GM20431 (cell line): Measurements from ENCODE around the gene SHISA6.

Source experiments
- in situ Hi-C: fragments of 300-500 bp; cut with MseI, MboI; formaldehyde crosslinking; loops from one replicate; pipeline ENCODE4 v1.15.0; 2020; ENCODE audit warnings: low sequenced_read_pairs; ENCODE audit not compliant: unreplicated experiment

Gene SHISA6

DNA sequence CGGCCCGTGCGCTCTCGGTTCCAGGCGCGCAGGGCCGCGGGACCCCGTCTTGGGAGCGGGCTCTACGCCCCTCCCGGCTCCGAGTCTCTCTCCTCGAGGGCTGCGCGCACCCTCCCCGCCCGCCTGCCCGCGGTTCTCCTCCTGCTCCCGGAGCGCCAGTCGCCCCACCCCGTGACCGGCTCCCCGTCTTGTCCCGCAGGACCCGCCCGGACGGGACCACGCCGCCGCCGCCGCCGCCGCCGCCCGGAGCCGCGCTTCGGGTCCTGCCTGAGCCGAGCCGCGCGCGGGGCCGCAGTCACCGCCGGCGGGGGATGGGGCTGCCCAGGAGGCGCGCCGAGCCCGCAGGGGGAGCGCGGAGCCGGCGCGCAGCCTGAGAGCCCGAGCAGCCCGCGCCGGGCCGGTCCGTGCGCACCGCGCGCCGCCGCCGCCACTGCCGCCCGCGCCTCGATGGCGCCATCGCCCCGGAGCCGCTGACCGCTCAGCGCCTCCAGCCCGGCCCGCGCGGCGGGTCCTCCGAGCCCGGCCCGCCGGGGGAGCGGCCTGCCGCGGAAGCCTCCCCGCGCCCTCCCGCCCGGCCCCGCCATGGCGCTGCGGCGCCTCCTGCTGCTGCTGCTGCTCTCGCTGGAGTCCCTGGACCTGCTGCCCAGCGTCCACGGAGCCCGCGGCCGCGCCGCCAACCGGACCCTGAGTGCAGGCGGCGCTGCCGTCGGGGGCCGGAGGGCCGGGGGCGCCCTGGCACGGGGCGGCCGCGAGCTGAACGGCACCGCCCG lies at the start of gene SHISA6:
SHISA6 (plus strand) TSS at position 373 of the 770 bp plus-strand sequence.
- in situ Hi-C loops = no loop called here

DNA sequence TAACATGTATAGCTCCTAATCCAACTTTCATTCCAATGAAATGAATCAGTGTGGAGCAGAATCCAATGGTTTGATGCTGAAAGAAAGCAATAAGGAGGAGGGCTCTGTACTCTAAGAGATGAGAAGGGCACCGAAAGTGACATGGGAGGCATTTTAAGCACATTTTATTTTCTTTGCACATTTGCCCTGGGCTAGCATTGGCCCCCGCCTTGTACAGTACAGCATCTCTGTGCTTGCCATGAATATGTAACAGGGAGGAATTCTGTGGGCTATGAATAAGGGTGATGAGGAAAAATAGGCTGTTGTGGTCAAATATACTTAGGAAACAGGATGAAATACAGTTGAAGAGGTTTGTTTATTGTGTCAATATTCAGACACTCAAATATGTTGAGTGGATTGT lies 45.2 kb upstream of the SHISA6 start:
- in situ Hi-C loops = no loop called here

DNA sequence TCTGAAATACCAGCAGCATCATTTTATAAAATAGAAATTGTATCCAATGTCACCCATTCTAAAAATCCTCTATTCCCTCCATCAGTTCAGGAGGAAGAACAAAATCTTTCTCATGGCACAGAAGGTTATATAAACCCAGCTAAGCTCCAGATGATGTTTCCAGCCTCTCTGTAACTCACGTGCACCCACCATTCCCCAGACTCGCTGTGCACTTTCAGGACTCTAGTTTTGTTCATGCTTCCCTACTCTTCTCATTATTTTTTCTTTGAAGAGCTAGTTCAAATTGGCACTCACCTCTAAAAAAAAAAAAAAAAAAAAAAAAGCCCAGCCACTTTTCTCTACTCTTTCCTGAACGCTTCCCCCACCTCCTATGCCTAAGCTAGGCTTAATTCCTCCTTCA lies 36.0 kb upstream of the SHISA6 start:
- in situ Hi-C loops = no loop called here

DNA sequence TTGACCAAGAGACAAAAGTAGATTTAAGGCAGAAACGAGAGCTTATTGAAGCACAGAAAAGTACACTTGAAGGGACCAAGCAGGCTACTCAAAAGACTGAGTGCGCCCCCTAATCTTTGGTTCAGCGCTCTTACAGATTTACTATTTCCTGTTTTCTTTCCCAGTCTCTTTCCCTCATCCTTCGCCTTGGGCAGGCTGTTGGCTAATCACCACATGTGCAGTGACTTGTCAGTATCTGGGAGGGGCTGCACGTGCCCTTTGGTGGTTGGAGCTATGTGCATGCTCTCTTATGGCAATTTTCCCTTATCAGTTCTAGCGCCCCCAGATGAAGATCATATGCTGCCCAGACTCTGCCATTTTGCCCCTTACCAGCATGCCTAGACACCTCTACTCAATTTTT lies 35.4 kb upstream of the SHISA6 start:
- in situ Hi-C loops = no loop called here

DNA sequence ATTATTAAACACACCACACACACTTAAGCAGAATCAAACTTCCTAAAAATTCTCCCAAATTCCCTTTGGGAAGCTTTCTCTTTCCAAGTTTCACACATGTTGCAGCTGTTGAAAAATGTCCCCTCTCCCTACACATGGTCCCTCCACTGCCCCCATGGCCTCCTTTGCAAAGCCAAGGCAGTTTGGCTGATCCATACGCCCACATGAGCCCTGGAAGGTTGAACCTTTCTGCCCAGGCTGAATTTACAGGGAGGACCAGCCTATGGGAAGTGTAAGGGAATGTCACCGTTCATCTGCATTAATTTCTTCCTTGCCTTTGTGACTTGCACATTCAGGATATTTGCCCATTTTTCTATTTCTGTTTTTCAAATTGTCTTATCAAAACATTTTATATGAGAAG lies 31.1 kb upstream of the SHISA6 start:
- in situ Hi-C loops = no loop called here

DNA sequence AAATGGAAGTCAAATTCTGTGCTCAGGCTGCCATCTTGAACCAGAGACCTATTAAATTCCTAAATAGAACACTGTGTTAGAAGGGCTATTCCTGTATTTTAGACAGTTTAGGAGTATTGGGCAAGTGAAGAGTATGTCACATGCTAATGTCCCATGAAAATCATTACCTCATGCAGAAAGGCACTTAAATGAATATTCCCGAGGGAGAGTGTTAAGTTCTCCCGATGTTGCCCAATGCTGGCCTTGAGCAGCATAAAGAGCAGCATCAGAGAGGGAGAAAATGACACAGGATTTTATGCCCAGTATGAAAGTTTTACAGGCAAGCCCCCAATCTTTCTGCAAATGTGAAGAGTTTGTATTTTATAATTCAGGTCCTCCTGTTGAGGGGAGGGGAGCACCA lies 28.2 kb upstream of the SHISA6 start:
- in situ Hi-C loops = no loop called here

DNA sequence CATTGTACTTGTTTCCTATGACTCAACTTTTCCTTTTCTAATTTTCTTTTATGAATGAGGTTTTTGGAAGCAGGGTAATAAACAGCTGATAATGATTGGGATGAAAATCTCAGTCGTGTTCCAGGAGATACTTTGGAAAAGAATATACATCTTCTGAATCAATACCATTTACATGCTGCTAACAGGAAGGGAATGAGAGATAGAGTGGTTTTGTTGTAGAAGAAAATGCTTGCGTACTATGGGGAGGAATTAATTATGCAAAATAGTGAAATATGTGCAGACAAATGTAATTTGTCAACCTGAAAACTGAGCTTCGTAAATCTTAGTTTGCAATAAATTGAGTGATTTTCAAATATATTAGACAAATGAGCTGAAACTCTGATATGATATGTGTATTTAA lies 24.0 kb upstream of the SHISA6 start:
- in situ Hi-C loops = no loop called here

DNA sequence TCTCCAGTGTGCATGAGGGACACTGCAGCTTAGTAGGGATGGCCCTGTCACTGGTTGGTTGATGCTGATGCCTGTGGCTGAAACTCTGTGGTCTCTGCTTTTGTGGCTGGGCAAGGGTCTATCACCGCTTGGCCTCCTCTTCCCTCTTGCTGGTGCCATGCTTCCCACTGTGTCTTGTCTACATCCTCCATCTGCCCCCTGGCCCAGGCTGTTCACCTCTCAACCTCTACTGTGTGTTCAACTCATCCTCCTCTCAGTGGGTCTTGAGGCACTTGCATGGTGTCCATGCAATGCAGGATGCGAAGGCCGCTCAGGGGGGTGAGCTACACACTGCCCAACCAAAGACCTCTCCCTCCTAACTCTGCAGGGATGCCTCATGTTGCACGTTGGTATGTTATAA lies 19.8 kb upstream of the SHISA6 start:
- in situ Hi-C loops = no loop called here

DNA sequence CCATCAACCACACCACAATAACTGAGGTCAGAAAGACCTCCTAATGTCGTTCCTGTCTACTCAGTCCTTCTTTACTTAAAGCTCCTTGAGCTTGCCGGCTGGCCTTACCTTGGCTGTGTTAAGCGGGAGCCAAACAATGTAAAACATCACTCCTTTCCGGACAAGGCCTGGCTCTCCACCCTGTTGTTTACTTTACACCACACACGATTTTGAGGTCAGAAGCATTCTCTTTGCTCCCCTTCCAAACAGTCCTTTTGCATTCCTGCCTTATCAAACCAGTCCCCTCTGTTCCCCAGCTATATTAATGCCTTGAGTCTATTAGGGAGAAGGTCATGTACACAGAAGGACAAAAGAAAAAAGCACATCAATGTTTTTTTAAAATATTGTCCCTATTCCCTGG lies 19.3 kb upstream of the SHISA6 start:
- in situ Hi-C loops = no loop called here

DNA sequence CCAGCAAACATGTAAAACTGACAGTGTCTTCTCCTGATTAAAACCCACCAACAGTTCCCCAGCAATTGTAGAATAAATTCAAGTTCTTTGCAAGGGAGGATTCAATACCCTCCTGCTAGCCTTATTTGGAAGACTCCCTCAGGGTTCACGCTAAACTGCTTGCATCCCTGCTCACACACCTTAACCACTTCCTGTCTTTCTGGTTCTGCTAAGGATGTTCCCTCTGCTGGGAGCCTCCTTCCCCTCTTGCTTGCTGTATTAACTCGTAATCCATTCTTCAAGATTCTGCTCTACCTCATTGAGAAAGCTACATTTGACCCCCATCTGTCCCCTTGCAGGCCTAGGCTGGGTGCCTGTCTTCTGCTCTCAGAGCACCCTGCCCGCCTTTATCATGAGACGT lies 2.3 kb upstream of the SHISA6 start:
- in situ Hi-C loops = no loop called here

DNA sequence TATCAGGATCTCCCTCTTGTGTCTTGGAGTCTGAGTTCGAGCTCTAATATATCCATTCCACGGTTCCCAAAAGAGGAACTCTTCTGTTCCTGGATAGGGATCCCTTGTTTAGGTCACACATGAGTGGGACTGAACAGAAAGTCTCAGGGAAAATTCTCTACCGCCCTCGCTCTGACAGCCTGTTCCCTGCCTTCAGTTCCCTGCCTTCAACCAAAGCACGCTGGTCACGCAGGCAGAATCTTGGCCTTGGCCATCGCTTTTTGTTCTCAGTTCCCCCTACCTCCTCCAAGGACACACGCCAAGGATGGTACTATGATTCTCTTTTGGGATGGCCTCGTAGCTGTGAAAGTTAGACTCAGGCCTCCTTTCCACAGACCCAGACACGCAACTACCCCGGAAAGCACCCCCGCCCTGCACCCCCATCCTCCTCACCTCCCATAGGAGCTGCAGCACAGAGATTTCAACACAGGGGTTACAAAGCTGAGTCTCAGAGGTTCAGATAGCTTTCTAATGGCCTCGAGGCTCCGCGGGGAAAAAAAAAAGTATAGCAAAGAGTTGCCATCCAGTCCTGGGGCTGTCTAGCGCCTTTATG lies 1.5 kb upstream of the SHISA6 start:
- in situ Hi-C loops = no loop called here

DNA sequence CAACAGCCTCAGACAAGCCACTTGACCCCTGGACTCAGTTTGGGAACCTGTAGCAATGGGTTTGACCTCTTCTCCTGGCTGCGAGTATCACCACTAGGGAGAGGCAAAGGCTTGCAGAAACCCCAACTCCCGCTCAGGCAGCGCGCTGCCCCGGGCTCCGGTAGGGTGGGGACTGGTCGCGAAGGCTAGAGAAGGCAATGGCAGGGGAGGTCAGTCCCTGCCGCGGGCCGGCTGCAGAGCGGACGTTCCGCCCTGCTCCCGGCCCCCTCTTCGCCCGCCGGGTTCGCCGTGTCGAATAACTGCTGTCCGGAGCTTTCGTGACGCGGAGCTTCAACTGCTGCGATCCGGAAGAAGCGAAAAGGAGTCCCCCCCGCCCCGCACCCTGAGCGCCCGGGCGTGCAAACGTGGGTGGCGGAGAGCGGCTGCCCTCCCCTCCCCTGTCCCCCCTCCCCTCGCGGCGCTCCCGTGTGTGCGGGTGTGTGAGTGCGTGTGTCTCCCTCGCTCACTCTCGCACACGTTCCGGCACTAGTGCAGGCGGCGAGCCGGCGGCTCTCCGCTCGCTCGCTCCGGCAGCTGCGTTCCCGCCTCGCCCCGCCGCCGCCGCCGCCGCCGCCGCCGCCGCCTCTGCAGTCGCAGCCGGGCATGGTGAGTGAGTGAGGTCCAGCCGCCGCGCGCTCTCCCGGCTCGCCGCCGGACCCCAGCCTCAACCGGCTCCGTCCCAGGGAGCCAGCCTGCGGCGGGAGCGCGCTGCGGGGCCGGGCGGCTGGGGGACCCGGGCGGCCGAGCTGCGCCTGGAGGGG lies 772 bp upstream of the SHISA6 start:
- in situ Hi-C loops = no loop called here

DNA sequence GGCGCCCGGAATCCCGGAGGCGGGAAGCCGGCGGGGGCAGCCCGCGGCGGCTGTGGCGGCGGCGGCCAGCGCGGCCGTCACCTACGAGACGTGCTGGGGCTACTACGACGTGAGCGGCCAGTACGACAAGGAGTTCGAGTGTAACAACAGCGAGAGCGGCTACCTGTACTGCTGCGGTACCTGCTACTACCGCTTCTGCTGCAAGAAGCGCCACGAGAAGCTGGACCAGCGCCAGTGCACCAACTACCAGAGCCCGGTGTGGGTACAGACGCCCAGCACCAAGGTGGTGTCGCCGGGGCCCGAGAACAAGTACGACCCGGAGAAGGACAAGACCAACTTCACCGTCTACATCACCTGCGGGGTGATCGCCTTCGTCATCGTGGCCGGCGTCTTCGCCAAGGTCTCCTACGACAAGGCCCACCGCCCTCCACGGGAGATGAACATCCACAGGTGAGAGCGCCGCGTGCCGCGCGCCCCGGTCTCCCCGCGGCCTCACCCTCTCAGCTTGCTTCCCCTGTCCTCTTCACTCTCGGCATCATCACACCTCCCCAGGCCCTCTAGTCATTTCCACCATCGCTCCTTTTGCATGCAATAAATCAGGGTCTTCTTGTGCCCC lies 706 bp downstream of the SHISA6 start:
- in situ Hi-C loops = no loop called here

DNA sequence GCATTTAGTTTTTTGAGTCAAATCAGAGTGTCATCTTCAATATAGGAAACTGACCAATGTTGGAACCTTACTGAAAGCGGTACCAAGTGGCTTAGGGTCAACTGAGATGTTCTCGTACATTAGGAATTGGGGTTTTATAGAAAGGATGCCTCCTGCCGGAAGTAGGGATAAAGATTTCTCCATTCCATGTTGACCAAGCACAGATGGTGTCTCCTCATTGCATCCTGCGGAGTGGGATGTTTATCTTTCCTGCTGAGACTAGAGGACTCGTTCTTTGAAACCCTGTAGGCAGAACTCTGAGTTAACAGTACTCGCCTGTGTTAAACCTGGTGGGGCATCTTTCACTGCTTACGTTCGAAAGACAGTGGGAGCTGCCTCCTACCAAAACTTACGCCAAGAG lies 1.4 kb downstream of the SHISA6 start:
- in situ Hi-C loops = no loop called here

DNA sequence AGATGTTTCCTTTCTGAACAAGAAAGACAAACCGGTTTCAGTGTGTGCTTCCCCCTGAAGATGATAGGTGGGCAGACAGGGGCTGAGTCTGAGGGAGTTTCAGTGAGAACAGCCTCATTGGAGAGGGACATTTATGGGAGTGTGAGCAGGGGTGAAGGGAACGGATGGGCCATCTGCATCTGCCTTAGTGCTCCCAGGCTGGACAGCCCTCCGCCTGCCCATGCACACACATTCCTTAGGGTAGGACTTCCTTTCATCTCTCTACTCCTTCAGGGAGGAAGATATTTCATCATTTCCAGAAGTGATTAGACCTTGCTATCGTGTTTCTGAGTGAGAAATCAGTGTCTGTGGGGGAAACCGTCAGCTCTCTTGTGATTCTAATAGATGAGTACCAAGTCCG lies 3.8 kb downstream of the SHISA6 start:
- in situ Hi-C loops = no loop called here

DNA sequence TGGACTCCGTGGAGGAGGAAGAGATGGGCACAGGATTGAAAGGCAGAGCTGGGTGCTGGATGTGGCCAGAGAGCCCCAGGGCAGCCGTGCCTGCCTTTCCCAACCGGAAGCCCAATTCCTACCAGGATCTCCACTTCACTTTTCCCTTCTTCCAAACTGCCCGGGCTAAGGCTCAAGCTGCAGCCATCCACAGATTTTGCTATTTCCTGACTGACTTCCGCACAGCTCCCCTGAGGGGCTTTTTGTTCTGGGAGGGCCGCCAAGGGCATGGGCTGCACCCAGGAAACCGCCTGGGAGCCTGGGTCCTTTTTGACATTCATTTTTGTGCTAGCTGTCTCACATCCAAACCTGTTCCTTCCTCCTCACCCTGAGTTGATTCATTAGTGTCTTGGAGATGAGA lies 4.2 kb downstream of the SHISA6 start:
- in situ Hi-C loops = no loop called here

DNA sequence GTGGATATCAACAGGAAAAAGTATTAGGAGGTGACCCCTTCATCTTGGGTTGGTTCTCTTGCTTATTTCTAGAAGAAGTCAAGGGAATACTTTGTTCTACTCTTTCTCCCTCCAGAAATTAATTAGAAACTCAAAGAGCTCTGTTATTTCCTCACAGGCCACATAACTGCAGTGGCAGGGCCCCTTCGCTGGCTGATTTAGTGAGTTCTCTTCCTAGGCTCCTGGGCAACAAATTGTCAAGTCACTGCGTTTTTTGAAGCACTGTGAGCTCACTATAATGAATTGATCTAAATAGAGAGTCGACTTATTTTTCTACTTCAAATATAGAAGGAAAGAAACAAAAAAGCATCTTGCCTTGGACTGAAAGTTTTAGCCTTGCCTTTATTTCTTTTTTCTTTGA lies 4.8 kb downstream of the SHISA6 start:
- in situ Hi-C loops = no loop called here

DNA sequence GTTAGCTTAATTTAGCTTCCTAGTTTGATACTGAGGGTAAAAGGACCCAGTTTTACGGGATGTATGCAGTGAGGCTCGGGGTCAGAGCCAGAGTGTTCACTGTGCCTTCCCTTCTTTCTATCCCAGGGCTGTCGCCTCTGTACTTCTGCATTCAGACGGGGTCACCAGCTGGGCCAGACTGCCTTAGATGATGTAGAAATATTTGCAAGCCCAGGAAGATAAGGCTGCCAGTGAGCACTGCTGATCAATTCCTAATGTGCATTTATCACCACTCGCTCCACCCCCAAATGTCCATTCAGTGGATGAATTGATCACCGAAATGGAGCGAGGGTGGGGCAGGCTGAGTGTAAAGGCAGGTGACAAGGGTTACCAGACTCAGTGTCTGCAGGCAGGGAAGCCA lies 9.1 kb downstream of the SHISA6 start:
- in situ Hi-C loops = no loop called here

DNA sequence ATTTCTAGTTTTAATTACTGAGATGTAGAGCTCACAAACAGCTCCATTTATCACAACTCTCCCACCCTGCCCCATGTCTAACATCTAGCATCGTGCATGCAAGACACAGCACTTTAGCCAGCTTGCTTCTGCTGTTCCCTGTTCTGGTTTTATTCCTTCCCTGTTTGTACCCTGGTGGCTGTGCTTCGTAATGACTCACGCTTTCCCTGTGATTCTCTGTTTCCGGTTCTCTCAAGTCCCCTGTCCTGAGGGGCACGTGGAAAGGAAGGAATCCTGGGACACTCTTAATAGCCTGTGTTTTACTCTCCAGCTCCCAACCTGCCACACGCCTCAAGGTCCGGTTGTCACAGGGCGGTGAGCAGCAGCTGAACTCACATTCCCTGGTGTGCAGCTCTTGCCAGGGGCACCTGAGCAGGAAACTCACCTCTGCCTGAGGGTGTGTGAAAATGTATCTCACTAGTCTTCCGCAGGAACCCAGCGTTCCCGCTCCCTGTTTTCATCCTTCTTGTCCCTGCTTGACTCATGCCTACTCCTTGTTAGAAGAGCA lies 10.6 kb downstream of the SHISA6 start:
- in situ Hi-C loops = no loop called here

DNA sequence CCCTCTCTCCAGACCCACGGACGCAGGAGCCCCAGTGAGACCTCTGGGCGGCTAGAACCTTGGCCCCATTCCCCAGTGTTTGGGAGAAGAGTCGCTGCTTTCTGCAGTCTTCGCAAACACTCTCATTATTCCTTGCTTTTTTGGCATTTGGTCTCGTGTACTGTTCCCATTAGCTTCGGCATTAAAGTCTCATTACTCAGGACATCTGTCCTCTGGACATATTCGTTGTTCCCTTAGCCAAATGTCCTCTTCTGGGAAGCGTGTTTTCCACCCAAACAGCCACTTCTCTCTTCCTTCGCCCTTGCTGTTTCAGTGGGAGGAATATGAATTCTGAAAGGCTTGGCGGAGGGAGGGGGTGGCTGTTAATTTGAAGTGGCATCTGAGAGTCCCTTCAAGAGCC lies 11.1 kb downstream of the SHISA6 start:
- in situ Hi-C loops = no loop called here

DNA sequence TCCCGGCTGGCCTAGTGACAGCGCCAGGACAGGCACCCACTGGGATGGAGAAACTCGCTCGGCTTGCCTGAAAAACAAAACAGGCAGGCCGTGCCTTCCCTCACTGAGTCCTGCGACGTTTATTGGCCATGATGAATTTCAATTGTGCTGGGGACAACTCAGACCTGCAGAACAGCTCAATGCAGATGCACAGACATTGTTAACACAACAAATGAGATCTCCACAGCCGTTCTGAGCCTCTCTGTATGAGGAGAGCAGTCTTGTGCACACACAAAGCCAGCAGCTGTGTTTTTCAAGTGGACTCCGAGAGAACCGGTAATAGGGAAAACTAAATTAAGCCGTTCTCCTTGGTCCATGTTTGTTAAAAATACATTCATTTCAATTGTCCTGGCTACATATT lies 15.9 kb downstream of the SHISA6 start:
- in situ Hi-C loops = no loop called here
